ENCODE data around the gene LGALS1. TPM values are rescaled to one million over a fixed set of nuclear protein-coding genes. Genes with fewer than 3 reads are reported as not detected.
A peak's percentile ranks its signal among the peaks of the same experiment; 100 is the strongest.

LGALS1 gene
- total RNA-seq, 2 experiments from 2014 or later, result 166 to 171 TPM

- Mint-ChIP-seq H3K4me1 (peaks cover 24% of the 10 kb centered on the region), H3K9me3 (no peaks in the 10 kb centered on the region), H3K36me3 (peaks cover 7% of the 10 kb centered on the region), H3K27me3 (no peaks in the 10 kb centered on the region), H3K27ac (no peak overlapping the region), H3K4me3 (no peak overlapping the region)
- DNase-seq, result no peak
Observed at GRCh38 chr22:37665487-37665886, 9.9 kb upstream of the LGALS1 start.

GRCh38 chr22:37669586-37669985, 5.8 kb upstream of the LGALS1 start:
- H3K4me3 Mint-ChIP-seq, result no peak overlapping the region
- no peaks in the 10 kb centered on the region for H3K27me3 Mint-ChIP-seq
- no peak for DNase-seq
- H3K27ac Mint-ChIP-seq, result no peak overlapping the region
- peaks cover 7% of the 10 kb centered on the region for H3K36me3 Mint-ChIP-seq
- peaks cover 39% of the 10 kb centered on the region for H3K4me1 Mint-ChIP-seq
- no peaks in the 10 kb centered on the region for H3K9me3 Mint-ChIP-seq

- peak overlapping the region; percentile 65 for H3K27ac Mint-ChIP-seq
- no peak for DNase-seq
- no peak overlapping the region for H3K4me3 Mint-ChIP-seq
- H3K27me3 Mint-ChIP-seq, result no peaks in the 10 kb centered on the region
- peaks cover 53% of the 10 kb centered on the region for H3K4me1 Mint-ChIP-seq
- no peaks in the 10 kb centered on the region for H3K36me3 Mint-ChIP-seq
- no peaks in the 10 kb centered on the region for H3K9me3 Mint-ChIP-seq
Observed at GRCh38 chr22:37672206-37672919, 3.1 kb upstream of the LGALS1 start.

- no peaks in the 10 kb centered on the region for H3K27me3 Mint-ChIP-seq
- H3K36me3 Mint-ChIP-seq, result peaks cover under 1% of the 10 kb centered on the region
- H3K27ac Mint-ChIP-seq, result no peak overlapping the region
- H3K4me1 Mint-ChIP-seq, result peaks cover 58% of the 10 kb centered on the region
- no peaks in the 10 kb centered on the region for H3K9me3 Mint-ChIP-seq
- DNase-seq, result peak; percentile 46
- H3K4me3 Mint-ChIP-seq, result no peak overlapping the region
Observed at GRCh38 chr22:37672920-37673455, 2.4 kb upstream of the LGALS1 start.

- peaks cover 2% of the 10 kb centered on the region for H3K36me3 Mint-ChIP-seq
- H3K4me3 Mint-ChIP-seq, result no peak overlapping the region
- H3K27ac Mint-ChIP-seq, result peak overlapping the region; percentile 4
- H3K9me3 Mint-ChIP-seq, result no peaks in the 10 kb centered on the region
- no peaks in the 10 kb centered on the region for H3K27me3 Mint-ChIP-seq
- peaks cover 62% of the 10 kb centered on the region for H3K4me1 Mint-ChIP-seq
- DNase-seq, result no peak
Observed at GRCh38 chr22:37674248-37674647, 1.2 kb upstream of the LGALS1 start.

- Mint-ChIP-seq H3K27me3 (no peaks in the 10 kb centered on the region), H3K4me3 (peak overlapping the region; percentile 80), H3K36me3 (peaks cover 2% of the 10 kb centered on the region), H3K4me1 (peaks cover 57% of the 10 kb centered on the region), H3K27ac (peak overlapping the region; percentile 92), H3K9me3 (no peaks in the 10 kb centered on the region)
- peak; percentile 30 for DNase-seq
Observed at GRCh38 chr22:37675930-37676735, 697 bp downstream of the LGALS1 start.

- no peaks in the 10 kb centered on the region for H3K27me3 Mint-ChIP-seq
- H3K36me3 Mint-ChIP-seq, result peaks cover 2% of the 10 kb centered on the region
- H3K4me3 Mint-ChIP-seq, result peak overlapping the region; percentile 87
- H3K27ac Mint-ChIP-seq, result peak overlapping the region; percentile 95
- DNase-seq, result peak; percentile 93
- H3K4me1 Mint-ChIP-seq, result peaks cover 57% of the 10 kb centered on the region
- H3K9me3 Mint-ChIP-seq, result no peaks in the 10 kb centered on the region
Observed at GRCh38 chr22:37676736-37677492, 1.5 kb downstream of the LGALS1 start.

- H3K36me3 Mint-ChIP-seq, result peaks cover 2% of the 10 kb centered on the region
- peaks cover 51% of the 10 kb centered on the region for H3K4me1 Mint-ChIP-seq
- no peak for DNase-seq
- H3K27me3 Mint-ChIP-seq, result no peaks in the 10 kb centered on the region
- peak overlapping the region; percentile 87 for H3K4me3 Mint-ChIP-seq
- H3K27ac Mint-ChIP-seq, result peak overlapping the region; percentile 95
- H3K9me3 Mint-ChIP-seq, result no peaks in the 10 kb centered on the region
Observed at GRCh38 chr22:37677493-37677974, 2.1 kb downstream of the LGALS1 start.

- Mint-ChIP-seq H3K36me3 (peaks cover 2% of the 10 kb centered on the region), H3K4me1 (peaks cover 43% of the 10 kb centered on the region), H3K27ac (peak overlapping the region; percentile 79), H3K9me3 (no peaks in the 10 kb centered on the region), H3K27me3 (no peaks in the 10 kb centered on the region), H3K4me3 (no peak overlapping the region)
- no peak for DNase-seq
Observed at GRCh38 chr22:37678372-37678771, 2.9 kb downstream of the LGALS1 start.

- Mint-ChIP-seq H3K4me1 (peaks cover 35% of the 10 kb centered on the region), H3K27ac (peak overlapping the region; percentile 47), H3K36me3 (peaks cover 2% of the 10 kb centered on the region), H3K9me3 (no peaks in the 10 kb centered on the region), H3K27me3 (no peaks in the 10 kb centered on the region), H3K4me3 (no peak overlapping the region)
- no peak for DNase-seq
Observed at GRCh38 chr22:37679670-37680069, 4.2 kb downstream of the LGALS1 start.

- Mint-ChIP-seq H3K4me1 (peaks cover 30% of the 10 kb centered on the region), H3K4me3 (no peak overlapping the region), H3K27ac (peak overlapping the region; percentile 47), H3K9me3 (no peaks in the 10 kb centered on the region), H3K36me3 (peaks cover 2% of the 10 kb centered on the region), H3K27me3 (no peaks in the 10 kb centered on the region)
- no peak for DNase-seq
Observed at GRCh38 chr22:37680191-37680851, 4.9 kb downstream of the LGALS1 start.

GRCh38 chr22:37681001-37681424, 5.6 kb downstream of the LGALS1 start:
- Mint-ChIP-seq H3K9me3 (no peaks in the 10 kb centered on the region), H3K4me3 (no peak overlapping the region), H3K36me3 (peaks cover 2% of the 10 kb centered on the region), H3K27me3 (no peaks in the 10 kb centered on the region), H3K27ac (no peak overlapping the region), H3K4me1 (peaks cover 25% of the 10 kb centered on the region)
- no peak for DNase-seq

GRCh38 chr22:37681556-37682049, 6.2 kb downstream of the LGALS1 start:
- Mint-ChIP-seq H3K4me1 (peaks cover 24% of the 10 kb centered on the region), H3K27me3 (no peaks in the 10 kb centered on the region), H3K4me3 (no peak overlapping the region), H3K9me3 (no peaks in the 10 kb centered on the region), H3K36me3 (peaks cover 3% of the 10 kb centered on the region), H3K27ac (no peak overlapping the region)
- peak; percentile 75 for DNase-seq
